HepG2 (cell line): Measurements from ENCODE around the gene NUAK1. TPM values are rescaled to one million over a fixed set of nuclear protein-coding genes. Genes with fewer than 3 reads are reported as not detected.

ENCODE experiments used
- FLYWCH1 ChIP-seq: sonication (generic); formaldehyde crosslinking; IDR thresholded peaks from 2 replicates; pipeline ENCODE4 v1.8.1; 2023; ENCODE audit warnings: mild to moderate bottlenecking, missing genetic modification reagents
- FOXK2 ChIP-seq: fragments of 450-650 bp; IDR thresholded peaks from 2 replicates; pipeline ENCODE4 v1.6.1; 2016
- GATAD2A ChIP-seq: IDR thresholded peaks from 2 replicates; pipeline ENCODE4 v1.6.1; 2016
- HIVEP1 ChIP-seq: sonication (generic); formaldehyde crosslinking; IDR thresholded peaks from 2 replicates; pipeline ENCODE4 v1.4.0; 2020; ENCODE audit warnings: mild to moderate bottlenecking, missing genetic modification reagents
- HNRNPH1 ChIP-seq: fragments of 200-400 bp; formaldehyde crosslinking; optimal IDR thresholded peaks from 2 replicates; pipeline ENCODE3; 2017; ENCODE audit warnings: mild to moderate bottlenecking, low read depth, low read length
- KDM5B ChIP-seq: sonication (generic); formaldehyde crosslinking; IDR thresholded peaks from 2 replicates; pipeline ENCODE4 v1.4.0; 2020; ENCODE audit warnings: missing genetic modification reagents, mild to moderate bottlenecking, borderline replicate concordance
- KLF12 ChIP-seq: sonication (generic); formaldehyde crosslinking; IDR thresholded peaks from 2 replicates; pipeline ENCODE4 v1.4.0; 2020; ENCODE audit warnings: missing genetic modification reagents, borderline replicate concordance
- KLF16 ChIP-seq, 2 experiments: sonication (generic) in 1 of 2; formaldehyde crosslinking in 1 of 2; IDR thresholded peaks; 2 replicates each; pipeline versions ENCODE4 v1.6.1 to v1.8.0; 2016 to 2023; ENCODE audit warnings: missing genetic modification reagents in 2 of 2, missing compliant biosample characterization in 1 of 2
- MED1 ChIP-seq: sonication (generic); formaldehyde crosslinking; IDR thresholded peaks from 2 replicates; pipeline ENCODE4 v1.4.0; 2020; ENCODE audit warnings: missing genetic modification reagents
- MXD3 ChIP-seq: IDR thresholded peaks from 2 replicates; pipeline ENCODE4 v1.6.1; 2016; ENCODE audit warnings: mild to moderate bottlenecking, missing biosample characterization, missing genetic modification reagents
- MYNN ChIP-seq: sonication (generic); formaldehyde crosslinking; IDR thresholded peaks from 2 replicates; pipeline ENCODE4 v1.4.0; 2020; ENCODE audit warnings: mild to moderate bottlenecking, low read depth, missing genetic modification reagents
- MYPOP ChIP-seq: sonication (generic); formaldehyde crosslinking; IDR thresholded peaks from 2 replicates; pipeline ENCODE4 v1.8.1; 2023; ENCODE audit warnings: mild to moderate bottlenecking, moderate library complexity, missing genetic modification reagents
- NR1H2 ChIP-seq: sonication (generic); formaldehyde crosslinking; IDR thresholded peaks from 2 replicates; pipeline ENCODE4 v1.8.1; 2022; ENCODE audit warnings: low read depth, missing genetic modification reagents, borderline replicate concordance
- PITX1 ChIP-seq: sonication (generic); formaldehyde crosslinking; IDR thresholded peaks from 2 replicates; pipeline ENCODE4 v1.5.1; 2020; ENCODE audit warnings: mild to moderate bottlenecking, missing genetic modification reagents
- SRF ChIP-seq: IDR thresholded peaks from 2 replicates; pipeline ENCODE4 v1.6.1; 2011; ENCODE audit warnings: mild to moderate bottlenecking, low read depth, low read length, moderate library complexity
- USF2 ChIP-seq, 2 experiments: sonication (generic) in 1 of 2; formaldehyde crosslinking in 1 of 2; IDR thresholded peaks; 2 replicates each; pipeline versions ENCODE4 v1.5.1 to v1.6.1; 2011 to 2020; ENCODE audit warnings: borderline replicate concordance in 1 of 2, low read depth in 1 of 2, low read length in 1 of 2, mild to moderate bottlenecking in 1 of 2, missing genetic modification reagents in 1 of 2, moderate library complexity in 1 of 2
- XBP1 ChIP-seq: sonication (generic); formaldehyde crosslinking; IDR thresholded peaks from 2 replicates; pipeline ENCODE4 v1.5.0; 2020; ENCODE audit warnings: missing genetic modification reagents
- ZNF562 ChIP-seq: sonication (generic); formaldehyde crosslinking; IDR thresholded peaks from 2 replicates; pipeline ENCODE4 v1.8.0; 2022; ENCODE audit warnings: missing genetic modification reagents, borderline replicate concordance
- ZNF597 ChIP-seq: sonication (generic); formaldehyde crosslinking; IDR thresholded peaks from 2 replicates; pipeline ENCODE4 v1.5.0; 2020; ENCODE audit warnings: missing genetic modification reagents
- ZNF703 ChIP-seq: sonication (generic); formaldehyde crosslinking; IDR thresholded peaks from 2 replicates; pipeline ENCODE4 v1.5.1; 2020; ENCODE audit warnings: missing genetic modification reagents, mild to moderate bottlenecking, moderate library complexity, borderline replicate concordance
- ZNF724P ChIP-seq: sonication (generic); formaldehyde crosslinking; IDR thresholded peaks from 2 replicates; pipeline ENCODE4 v1.8.0; 2022; ENCODE audit warnings: missing genetic modification reagents, borderline replicate concordance
- ZNF747 ChIP-seq: sonication (generic); formaldehyde crosslinking; IDR thresholded peaks from 2 replicates; pipeline ENCODE4 v1.8.1; 2023; ENCODE audit warnings: missing genetic modification reagents, mild to moderate bottlenecking, borderline replicate concordance
- ZNF891 ChIP-seq: sonication (generic); formaldehyde crosslinking; IDR thresholded peaks from 2 replicates; pipeline ENCODE4 v1.5.0; 2020; ENCODE audit warnings: mild to moderate bottlenecking, missing genetic modification reagents
- ZUFSP ChIP-seq: sonication (generic); formaldehyde crosslinking; IDR thresholded peaks from 2 replicates; pipeline ENCODE4 v1.9.0; 2021; ENCODE audit warnings: missing genetic modification reagents, mild to moderate bottlenecking, borderline replicate concordance
- polyA plus RNA-seq, 8 experiments: library from polyadenylated mRNA; depleted of rRNA in 3 of 8; stranded (reverse) in 7 of 8; unstranded in 1 of 8; fragments of >200 nt; fragmentation: Illumina TruSeq in 4 of 8; extraction: Trizol in 4 of 8; gene quantifications; 2 replicates each; pipeline versions ENCODE4 v1.2.1 to v1.2.3, GENCODE V29; 2011 to 2016; ENCODE audit warnings: low read depth in 4 of 8, missing spikeins in 1 of 8, mixed read lengths in 1 of 8; ENCODE audit not compliant: insufficient read depth in 1 of 8
- total RNA-seq, 5 experiments: library from RNA; depleted of rRNA; stranded (reverse); fragments of >200 nt; fragmentation: Illumina TruSeq; extraction: Trizol; gene quantifications; 2 replicates each; pipeline ENCODE4 v1.2.3, GENCODE V29; 2016; ENCODE audit warnings: low read depth in 1 of 5

NUAK1 gene
- total and polyA plus RNA-seq, 2 of the 13 experiments (the other 11 are each of a cell fraction or from before 2014, with no cell fraction given), result 1.7 to 1.9 TPM

- TF ChIP-seq NR1H2 (CRISPR knock-in tag) (no peak), USF2 (IDR thresholded peaks at IDR 0.05; ENCODE audit: low read depth, low read length) (no peak), USF2 (CRISPR knock-in tag; IDR thresholded peaks at IDR 0.05; ENCODE audit: borderline replicate concordance) (no peak), ZNF703 (CRISPR knock-in tag) (no peak), HNRNPH1 (no peak), ZNF891 (CRISPR knock-in tag) (no peak), KLF12 (CRISPR knock-in tag) (no peak), ZNF562 (no peak), MYNN (CRISPR knock-in tag) (no peak), ZNF747 (CRISPR knock-in tag) (no peak), GATAD2A (CRISPR knock-in tag) (peak; percentile 81), MYPOP (CRISPR knock-in tag) (no peak), MED1 (peak; percentile 40; the same call in 1 of the 2 replicates), ZUFSP (CRISPR knock-in tag) (no peak), HIVEP1 (CRISPR knock-in tag) (no peak), MXD3 (CRISPR knock-in tag) (no peak), PITX1 (CRISPR knock-in tag) (peak; percentile 44; the same call in 1 of the 2 replicates), FOXK2 (no peak), KLF16 (CRISPR knock-in tag; IDR thresholded peaks at IDR 0.05) (no peak), FLYWCH1 (CRISPR knock-in tag) (no peak), SRF (no peak), ZNF724P (CRISPR knock-in tag) (no peak), XBP1 (CRISPR knock-in tag) (no peak), ZNF597 (CRISPR knock-in tag) (no peak), KDM5B (CRISPR knock-in tag) (no peak)
These were observed 40.0 kb downstream of the NUAK1 start (continued) for GRCh38 chr12:106098691-106099200.
